WTC11 (cell line): ENCODE results near the gene SELENON. TPM values are rescaled to one million over a fixed set of nuclear protein-coding genes. Genes with fewer than 3 reads are reported as not detected.

Experiments
- ATAC-seq: fragments of 200-7000 bp; cut with Tn5 transposase; 2 replicates; pipeline ENCODE4 v1.10.0; 2021; ENCODE audit warnings: mild to moderate bottlenecking, moderate library complexity
- CTCF ChIA-PET: fragments of 300-600 bp; sonication (Branson Sonifier 250); formaldehyde crosslinking; loops from one replicate; lab custom pipeline; 2021; ENCODE audit warnings: antibody characterized with exemption; lab: Charles Lee
- POLR2A ChIA-PET: fragments of 350-600 bp; sonication (Branson Sonifier 250); formaldehyde crosslinking; loops from one replicate; lab custom pipeline; 2021; ENCODE audit warnings: antibody characterized with exemption; lab: Charles Lee
- DNase-seq: peaks from one replicate; pipeline ENCODE4 v3.0.0; 2021; ENCODE audit warnings: low spot score
- H3K27ac Mint-ChIP-seq: 2 replicates; pipeline ENCODE4 v1.8.0; 2021; ENCODE audit warnings: mixed read lengths
- H3K27me3 Mint-ChIP-seq: 2 replicates; pipeline ENCODE4 v1.8.0; 2021; ENCODE audit warnings: low read depth, mild to moderate bottlenecking, moderate library complexity, mixed read lengths
- H3K36me3 Mint-ChIP-seq: 2 replicates; pipeline ENCODE4 v1.8.0; 2021; ENCODE audit warnings: mixed read lengths
- H3K4me1 Mint-ChIP-seq: 2 replicates; pipeline ENCODE4 v1.8.0; 2022; ENCODE audit warnings: mixed read lengths
- H3K4me3 Mint-ChIP-seq: 2 replicates; pipeline ENCODE4 v1.8.0; 2021; ENCODE audit warnings: mild to moderate bottlenecking, moderate library complexity, mixed read lengths
- H3K9me3 Mint-ChIP-seq: 2 replicates; pipeline ENCODE4 v1.8.0; 2021; ENCODE audit warnings: mixed read lengths
- AR ChIP-seq: fragments of 250-450 bp; sonication (Bioruptor Pico); IDR thresholded peaks from 2 replicates; pipeline ENCODE4 v1.9.0; 2021; ENCODE audit warnings: mild to moderate bottlenecking
- ELF4 ChIP-seq: sonication (generic); formaldehyde crosslinking; IDR thresholded peaks from 2 replicates; pipeline ENCODE4 v1.8.1; 2022; ENCODE audit warnings: low read depth, mild to moderate bottlenecking, moderate library complexity, missing genetic modification reagents
- FOXJ3 ChIP-seq: sonication (generic); formaldehyde crosslinking; IDR thresholded peaks from 2 replicates; pipeline ENCODE4 v1.9.0; 2021; ENCODE audit warnings: missing genetic modification reagents, mild to moderate bottlenecking, borderline replicate concordance
- FOXK1 ChIP-seq: sonication (generic); formaldehyde crosslinking; IDR thresholded peaks from 2 replicates; pipeline ENCODE4 v1.8.0; 2022; ENCODE audit warnings: mild to moderate bottlenecking, moderate library complexity, missing genetic modification reagents
- FOXP1 ChIP-seq: sonication (generic); formaldehyde crosslinking; IDR thresholded peaks from 2 replicates; pipeline ENCODE4 v1.8.0; 2022; ENCODE audit warnings: missing genetic modification reagents, mild to moderate bottlenecking, moderate library complexity, borderline replicate concordance
- GABPB1 ChIP-seq: sonication (generic); formaldehyde crosslinking; IDR thresholded peaks from 2 replicates; pipeline ENCODE4 v1.8.1; 2023; ENCODE audit warnings: mild to moderate bottlenecking, missing genetic modification reagents
- GRHL2 ChIP-seq: fragments of 250-450 bp; sonication (Bioruptor Pico); IDR thresholded peaks from 2 replicates; pipeline ENCODE4 v1.8.0; 2022; ENCODE audit warnings: mild to moderate bottlenecking, moderate library complexity; ENCODE audit not compliant: insufficient replicate concordance, severe bottlenecking
- JAZF1 ChIP-seq: fragments of 250-450 bp; sonication (Bioruptor Pico); IDR thresholded peaks from 2 replicates; pipeline ENCODE4 v1.9.0; 2021; ENCODE audit warnings: moderate library complexity, mild to moderate bottlenecking, inconsistent platforms
- NR1H2 ChIP-seq: sonication (generic); formaldehyde crosslinking; IDR thresholded peaks from 2 replicates; pipeline ENCODE4 v1.9.0; 2021; ENCODE audit warnings: mild to moderate bottlenecking, moderate library complexity, missing genetic modification reagents
- NR2C2 ChIP-seq: sonication (generic); formaldehyde crosslinking; IDR thresholded peaks from 2 replicates; pipeline ENCODE4 v1.8.0; 2022; ENCODE audit warnings: mild to moderate bottlenecking, missing genetic modification reagents
- NR3C1 ChIP-seq: sonication (generic); formaldehyde crosslinking; conservative IDR thresholded peaks from 2 replicates; pipeline ENCODE4 v1.8.1; 2023; ENCODE audit warnings: low read depth, mild to moderate bottlenecking, missing genetic modification reagents
- RELA ChIP-seq: sonication (generic); formaldehyde crosslinking; IDR thresholded peaks from 2 replicates; pipeline ENCODE4 v1.8.1; 2022; ENCODE audit warnings: missing genetic modification reagents, mild to moderate bottlenecking, borderline replicate concordance
- USF1 ChIP-seq: sonication (generic); formaldehyde crosslinking; IDR thresholded peaks from 2 replicates; pipeline ENCODE4 v1.8.0; 2022; ENCODE audit warnings: mild to moderate bottlenecking, missing genetic modification reagents
- ZBTB21 ChIP-seq: sonication (generic); formaldehyde crosslinking; IDR thresholded peaks from 2 replicates; pipeline ENCODE4 v1.8.1; 2023; ENCODE audit warnings: mild to moderate bottlenecking, missing genetic modification reagents, borderline replicate concordance
- ZNF121 ChIP-seq: sonication (generic); formaldehyde crosslinking; IDR thresholded peaks from 2 replicates; pipeline ENCODE4 v1.8.0; 2023; ENCODE audit warnings: missing genetic modification reagents
- ZNF396 ChIP-seq: fragments of 250-450 bp; sonication (Bioruptor Pico); IDR thresholded peaks from 2 replicates; pipeline ENCODE4 v1.8.0; 2021; ENCODE audit warnings: mild to moderate bottlenecking, moderate library complexity, borderline replicate concordance
- ZNF423 ChIP-seq: fragments of 250-450 bp; sonication (Bioruptor Pico); IDR thresholded peaks from 2 replicates; pipeline ENCODE4 v2.1.2; 2022; ENCODE audit warnings: mild to moderate bottlenecking, moderate library complexity
- total RNA-seq: library from RNA; stranded (reverse); gene quantifications from 3 replicates; pipeline ENCODE4 v1.2.3, GENCODE V29; 2021
- TF ChIP-seq, protein P1 (sequence below): sonication (generic); formaldehyde crosslinking; IDR thresholded peaks from 2 replicates; pipeline ENCODE4 v1.8.0; 2022; ENCODE audit warnings: mild to moderate bottlenecking, missing genetic modification reagents
- TF ChIP-seq, protein P2 (sequence below): sonication (generic); formaldehyde crosslinking; IDR thresholded peaks from 2 replicates; pipeline ENCODE4 v1.8.0; 2022; ENCODE audit warnings: mild to moderate bottlenecking, missing genetic modification reagents

SELENON gene
- total RNA-seq, 1 experiment from 2014 or later: 80.2 TPM

- TF ChIP-seq, protein P1, sequence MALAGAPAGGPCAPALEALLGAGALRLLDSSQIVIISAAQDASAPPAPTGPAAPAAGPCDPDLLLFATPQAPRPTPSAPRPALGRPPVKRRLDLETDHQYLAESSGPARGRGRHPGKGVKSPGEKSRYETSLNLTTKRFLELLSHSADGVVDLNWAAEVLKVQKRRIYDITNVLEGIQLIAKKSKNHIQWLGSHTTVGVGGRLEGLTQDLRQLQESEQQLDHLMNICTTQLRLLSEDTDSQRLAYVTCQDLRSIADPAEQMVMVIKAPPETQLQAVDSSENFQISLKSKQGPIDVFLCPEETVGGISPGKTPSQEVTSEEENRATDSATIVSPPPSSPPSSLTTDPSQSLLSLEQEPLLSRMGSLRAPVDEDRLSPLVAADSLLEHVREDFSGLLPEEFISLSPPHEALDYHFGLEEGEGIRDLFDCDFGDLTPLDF (CRISPR knock-in tag): no peak
- no peak for TF ChIP-seq NR1H2
- TF ChIP-seq GRHL2 (CRISPR knock-in tag): no peak
- no peak for TF ChIP-seq ZNF396 (CRISPR knock-in tag)
- TF ChIP-seq, protein P2, sequence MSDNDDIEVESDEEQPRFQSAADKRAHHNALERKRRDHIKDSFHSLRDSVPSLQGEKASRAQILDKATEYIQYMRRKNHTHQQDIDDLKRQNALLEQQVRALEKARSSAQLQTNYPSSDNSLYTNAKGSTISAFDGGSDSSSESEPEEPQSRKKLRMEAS (CRISPR knock-in tag): no peak
- TF ChIP-seq FOXP1: no peak
- TF ChIP-seq USF1 (CRISPR knock-in tag): no peak
- TF ChIP-seq ZNF423: no peak
Observed at GRCh38 chr1:25792115-25792514, 7.9 kb upstream of the SELENON start (continued).

DNA sequence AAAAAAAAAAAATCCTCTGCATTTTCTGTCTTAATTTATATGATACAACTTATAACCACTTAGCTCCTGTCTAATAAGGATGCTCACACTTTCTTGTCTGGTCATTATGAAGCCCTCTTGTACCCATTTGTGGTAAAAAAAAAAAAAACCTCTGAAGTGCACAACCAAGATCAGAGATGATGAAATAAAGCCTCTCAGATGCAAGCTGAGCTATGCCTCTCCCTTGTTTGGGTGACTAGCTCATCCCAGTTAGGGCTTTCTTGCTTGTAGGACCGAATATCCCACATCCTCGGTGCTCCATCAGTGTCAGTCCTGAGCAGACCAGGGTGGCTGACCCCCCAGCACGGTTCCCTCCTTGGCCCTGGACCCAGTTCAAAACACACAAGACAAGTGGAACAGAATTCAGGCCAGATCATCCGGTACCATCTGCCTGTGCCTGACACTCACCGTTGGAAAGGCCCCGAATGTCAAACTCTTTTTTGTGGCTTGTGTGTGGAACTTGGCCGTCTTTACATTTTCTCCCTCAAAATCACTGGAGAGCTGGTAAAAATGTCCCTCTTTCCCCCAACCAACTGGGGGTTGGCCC lies 6.3 kb upstream of the SELENON start:
- Mint-ChIP-seq H3K27ac (no peak overlapping the region), H3K27me3 (peaks cover 3% of the 10 kb centered on the region), H3K9me3 (no peaks in the 10 kb centered on the region), H3K4me1 (peaks cover 18% of the 10 kb centered on the region), H3K4me3 (no peak overlapping the region), H3K36me3 (no peaks in the 10 kb centered on the region)
- DNase-seq (no peak), ATAC-seq (no peak)
- POLR2A ChIA-PET: no interaction called here
- CTCF ChIA-PET: interaction anchor here (0.6 to 1.3 kb wide), 6 partner anchors 66 to 593 kb away, joined by 3 to 6 read pairs (median 3); no protein-coding TSS in a partner anchor
- TF ChIP-seq RELA (CRISPR knock-in tag) (no peak), ZBTB21 (no peak), ZNF121 (CRISPR knock-in tag) (no peak), FOXK1 (CRISPR knock-in tag) (no peak), NR3C1 (CRISPR knock-in tag) (no peak), JAZF1 (CRISPR knock-in tag) (no peak), ELF4 (CRISPR knock-in tag) (no peak), AR (CRISPR knock-in tag) (no peak), FOXJ3 (no peak), NR1H2 (no peak), NR2C2 (CRISPR knock-in tag) (no peak), GABPB1 (no peak)
- TF ChIP-seq, protein P1 (CRISPR knock-in tag): no peak
